HG03066 (cell line): Measurements from ENCODE around the gene PREX1.
A peak's percentile ranks its signal among the peaks of the same experiment; 100 is the strongest.
"Not testable (repeated sequence)": the region's sequence is repeated elsewhere in the genome, so short reads cannot be mapped to it uniquely, and the experiment has no call there.

Experiments
- ATAC-seq: cut with Tn5 transposase; IDR thresholded peaks from one replicate; pipeline ENCODE4 v1.9.1; 2021; ENCODE audit warnings: low read depth; ENCODE audit not compliant: unreplicated experiment

Gene PREX1

GRCh38 chr20:48827855-48828733 lies at the start of gene PREX1:
Gene PREX1, minus strand, starts transcription at chr20:48827999. Its CDS starts 139 bp downstream, at chr20:48827860.
- ATAC-seq = peak; percentile 41

- no peak for ATAC-seq
Measured at GRCh38 chr20:48877304-48877703, 49.5 kb upstream of the PREX1 start.

- ATAC-seq = no peak
Measured at GRCh38 chr20:48875914-48876240, 48.1 kb upstream of the PREX1 start.

- no peak for ATAC-seq
Measured at GRCh38 chr20:48875233-48875913, 47.6 kb upstream of the PREX1 start.

- ATAC-seq = not testable (repeated sequence)
Measured at GRCh38 chr20:48869442-48869841, 41.6 kb upstream of the PREX1 start.

- ATAC-seq = no peak
Measured at GRCh38 chr20:48866936-48867335, 39.1 kb upstream of the PREX1 start.

- ATAC-seq = no peak
Measured at GRCh38 chr20:48864738-48865318, 37.0 kb upstream of the PREX1 start.

GRCh38 chr20:48864254-48864653 lies 36.5 kb upstream of the PREX1 start:
- ATAC-seq = no peak

GRCh38 chr20:48862279-48862678 lies 34.5 kb upstream of the PREX1 start:
- ATAC-seq = no peak

GRCh38 chr20:48861444-48861843 lies 33.6 kb upstream of the PREX1 start:
- no peak for ATAC-seq

GRCh38 chr20:48858075-48858790 lies 30.4 kb upstream of the PREX1 start:
- no peak for ATAC-seq

- ATAC-seq = no peak
Measured at GRCh38 chr20:48856130-48856529, 28.3 kb upstream of the PREX1 start.

GRCh38 chr20:48855046-48855445 lies 27.2 kb upstream of the PREX1 start:
- no peak for ATAC-seq

GRCh38 chr20:48852609-48853008 lies 24.8 kb upstream of the PREX1 start:
- no peak for ATAC-seq

GRCh38 chr20:48851579-48851978 lies 23.8 kb upstream of the PREX1 start:
- ATAC-seq = no peak

- no peak for ATAC-seq
Measured at GRCh38 chr20:48850977-48851299, 23.1 kb upstream of the PREX1 start.

GRCh38 chr20:48850257-48850976 lies 22.6 kb upstream of the PREX1 start:
- no peak for ATAC-seq

GRCh38 chr20:48849779-48850178 lies 22.0 kb upstream of the PREX1 start:
- ATAC-seq = no peak

GRCh38 chr20:48849299-48849698 lies 21.5 kb upstream of the PREX1 start:
- ATAC-seq = no peak

GRCh38 chr20:48847498-48848205 lies 19.9 kb upstream of the PREX1 start:
- no peak for ATAC-seq
